WTC11 (cell line): ENCODE measurements around the gene RUNX1. TPM values are rescaled to one million over a fixed set of nuclear protein-coding genes. Genes with fewer than 3 reads are reported as not detected.
"Not testable (repeated sequence)": the region's sequence is repeated elsewhere in the genome, so short reads cannot be mapped to it uniquely, and the experiment has no call there.

ENCODE experiments used
- ATAC-seq: fragments of 200-7000 bp; cut with Tn5 transposase; 2 replicates; pipeline ENCODE4 v1.10.0; 2021; ENCODE audit warnings: mild to moderate bottlenecking, moderate library complexity
- CTCF ChIA-PET: fragments of 300-600 bp; sonication (Branson Sonifier 250); formaldehyde crosslinking; loops from one replicate; lab custom pipeline; 2021; ENCODE audit warnings: antibody characterized with exemption; lab: Charles Lee
- POLR2A ChIA-PET: fragments of 350-600 bp; sonication (Branson Sonifier 250); formaldehyde crosslinking; loops from one replicate; lab custom pipeline; 2021; ENCODE audit warnings: antibody characterized with exemption; lab: Charles Lee
- DNase-seq: peaks from one replicate; pipeline ENCODE4 v3.0.0; 2021; ENCODE audit warnings: low spot score
- H3K27ac Mint-ChIP-seq: 2 replicates; pipeline ENCODE4 v1.8.0; 2021; ENCODE audit warnings: mixed read lengths
- H3K27me3 Mint-ChIP-seq: 2 replicates; pipeline ENCODE4 v1.8.0; 2021; ENCODE audit warnings: low read depth, mild to moderate bottlenecking, moderate library complexity, mixed read lengths
- H3K36me3 Mint-ChIP-seq: 2 replicates; pipeline ENCODE4 v1.8.0; 2021; ENCODE audit warnings: mixed read lengths
- H3K4me1 Mint-ChIP-seq: 2 replicates; pipeline ENCODE4 v1.8.0; 2022; ENCODE audit warnings: mixed read lengths
- H3K4me3 Mint-ChIP-seq: 2 replicates; pipeline ENCODE4 v1.8.0; 2021; ENCODE audit warnings: mild to moderate bottlenecking, moderate library complexity, mixed read lengths
- H3K9me3 Mint-ChIP-seq: 2 replicates; pipeline ENCODE4 v1.8.0; 2021; ENCODE audit warnings: mixed read lengths
- ATF1 ChIP-seq: sonication (generic); formaldehyde crosslinking; IDR thresholded peaks from 2 replicates; pipeline ENCODE4 v1.8.1; 2023; ENCODE audit warnings: mild to moderate bottlenecking, moderate library complexity, missing genetic modification reagents
- ETV6 ChIP-seq: sonication (generic); formaldehyde crosslinking; IDR thresholded peaks from 2 replicates; pipeline ENCODE4 v1.8.1; 2022; ENCODE audit warnings: mild to moderate bottlenecking, missing genetic modification reagents
- FOXK1 ChIP-seq: sonication (generic); formaldehyde crosslinking; IDR thresholded peaks from 2 replicates; pipeline ENCODE4 v1.8.0; 2022; ENCODE audit warnings: mild to moderate bottlenecking, moderate library complexity, missing genetic modification reagents
- NFYB ChIP-seq: sonication (generic); formaldehyde crosslinking; conservative IDR thresholded peaks from 2 replicates; pipeline ENCODE4 v1.8.0; 2022; ENCODE audit warnings: low read depth, missing genetic modification reagents
- NR3C1 ChIP-seq: sonication (generic); formaldehyde crosslinking; conservative IDR thresholded peaks from 2 replicates; pipeline ENCODE4 v1.8.1; 2023; ENCODE audit warnings: low read depth, mild to moderate bottlenecking, missing genetic modification reagents
- TP53 ChIP-seq: sonication (generic); formaldehyde crosslinking; IDR thresholded peaks from 2 replicates; pipeline ENCODE4 v1.8.1; 2023; ENCODE audit warnings: mild to moderate bottlenecking, missing genetic modification reagents
- ZNF232 ChIP-seq: sonication (generic); formaldehyde crosslinking; IDR thresholded peaks from 2 replicates; pipeline ENCODE4 v1.8.0; 2022; ENCODE audit warnings: mild to moderate bottlenecking, missing genetic modification reagents
- ZNF317 ChIP-seq: sonication (generic); formaldehyde crosslinking; IDR thresholded peaks from 2 replicates; pipeline ENCODE4 v1.8.1; 2023; ENCODE audit warnings: low read depth, mild to moderate bottlenecking, moderate library complexity, missing genetic modification reagents, borderline replicate concordance
- total RNA-seq: library from RNA; stranded (reverse); gene quantifications from 3 replicates; pipeline ENCODE4 v1.2.3, GENCODE V29; 2021
- TF ChIP-seq, protein P1 (sequence below): fragments of 250-450 bp; sonication (Bioruptor Pico); IDR thresholded peaks from 2 replicates; pipeline ENCODE4 v1.9.0; 2021; ENCODE audit warnings: mild to moderate bottlenecking
- TF ChIP-seq, protein P2 (sequence below): sonication (generic); formaldehyde crosslinking; IDR thresholded peaks from 2 replicates; pipeline ENCODE4 v1.8.0; 2022; ENCODE audit warnings: missing genetic modification reagents
- TF ChIP-seq, protein P3 (sequence below): sonication (generic); formaldehyde crosslinking; IDR thresholded peaks from 2 replicates; pipeline ENCODE4 v1.8.1; 2022; ENCODE audit warnings: mild to moderate bottlenecking, moderate library complexity, missing genetic modification reagents
- TF ChIP-seq, protein P4 (sequence below): sonication (generic); formaldehyde crosslinking; IDR thresholded peaks from 2 replicates; pipeline ENCODE4 v1.8.1; 2023; ENCODE audit warnings: mild to moderate bottlenecking, missing genetic modification reagents, moderate library complexity
- TF ChIP-seq, protein P5 (sequence below): sonication (generic); formaldehyde crosslinking; IDR thresholded peaks from 2 replicates; pipeline ENCODE4 v1.8.1; 2022; ENCODE audit warnings: mild to moderate bottlenecking, missing genetic modification reagents, moderate library complexity, borderline replicate concordance
- TF ChIP-seq, protein P6 (sequence below): sonication (generic); formaldehyde crosslinking; IDR thresholded peaks from 2 replicates; pipeline ENCODE4 v1.8.1; 2023; ENCODE audit warnings: mild to moderate bottlenecking, missing genetic modification reagents

RUNX1 gene
- total RNA-seq, 1 experiment from 2014 or later = 2.2 TPM

DNA sequence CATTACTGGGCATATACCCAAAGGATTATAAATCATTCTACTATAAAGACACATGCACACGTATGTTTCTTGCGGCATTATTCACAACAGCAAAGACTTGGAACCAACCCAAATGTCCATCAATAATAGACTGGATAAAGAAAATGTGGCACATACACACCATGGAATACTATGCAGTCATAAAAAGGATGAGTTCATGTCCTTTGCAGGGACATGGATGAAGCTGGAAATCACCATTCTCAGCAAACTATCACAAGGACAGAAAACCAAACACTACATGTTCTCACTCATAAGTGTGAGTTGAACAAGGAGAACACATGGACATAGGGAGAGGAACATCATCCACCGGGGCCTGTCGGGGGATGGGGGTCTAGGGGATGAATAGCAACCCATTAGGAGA lies 97.2 kb downstream of the RUNX1 start:
- CTCF ChIA-PET, H3K27ac Mint-ChIP-seq, H3K4me1 Mint-ChIP-seq, H3K4me3 Mint-ChIP-seq, H3K9me3 Mint-ChIP-seq, POLR2A ChIA-PET, H3K36me3 Mint-ChIP-seq, ATAC-seq, H3K27me3 Mint-ChIP-seq, DNase-seq: not testable (repeated sequence)

DNA sequence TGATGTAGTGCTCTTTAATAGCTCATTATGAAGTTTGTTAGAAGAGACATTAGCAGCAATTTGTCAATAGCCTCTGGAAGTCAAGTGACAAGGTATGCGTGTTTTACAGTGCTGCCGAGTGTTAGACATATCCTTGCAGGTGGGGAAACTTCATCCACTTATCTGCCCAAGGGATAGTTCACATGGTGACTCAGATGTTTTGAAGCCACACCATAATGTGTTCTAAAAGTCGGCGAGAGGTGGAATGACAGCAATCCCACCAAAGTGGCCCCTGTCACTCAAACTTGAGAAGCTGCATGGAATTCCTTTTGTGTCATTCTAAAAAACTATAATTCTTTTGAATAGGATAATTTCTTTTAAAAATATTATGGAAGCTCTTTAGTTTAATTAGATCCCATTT lies 98.1 kb downstream of the RUNX1 start:
- peaks cover 9% of the 10 kb centered on the region for H3K4me1 Mint-ChIP-seq
- no peak for DNase-seq

DNA sequence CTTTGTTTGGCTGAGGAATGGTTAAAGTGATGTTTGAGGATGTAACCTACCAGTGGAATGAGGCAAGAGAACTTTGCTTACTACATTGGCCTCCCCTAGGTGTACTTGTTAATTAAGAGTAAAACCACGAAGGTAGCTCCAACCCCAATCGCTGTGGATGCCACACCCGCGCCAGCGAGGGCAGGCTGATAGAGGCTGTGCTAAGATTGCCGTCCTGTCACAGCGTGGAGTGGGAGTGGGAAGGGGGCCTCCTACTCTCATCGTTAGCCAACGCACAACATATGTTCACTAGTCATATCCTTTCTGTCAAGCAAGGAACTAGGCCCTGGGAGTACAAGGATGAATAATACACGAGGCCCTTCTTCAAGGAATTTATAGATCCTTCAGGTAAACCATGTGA lies 99.6 kb downstream of the RUNX1 start:
- ChIA-PET CTCF (no interaction called here), POLR2A (no interaction called here)
- DNase-seq (no peak), ATAC-seq (no peak)
- TF ChIP-seq FOXK1 (CRISPR knock-in tag) (no peak), NFYB (CRISPR knock-in tag) (no peak), ZNF232 (no peak), ZNF317 (CRISPR knock-in tag) (no peak), TP53 (CRISPR knock-in tag) (no peak)
- TF ChIP-seq, protein P1, sequence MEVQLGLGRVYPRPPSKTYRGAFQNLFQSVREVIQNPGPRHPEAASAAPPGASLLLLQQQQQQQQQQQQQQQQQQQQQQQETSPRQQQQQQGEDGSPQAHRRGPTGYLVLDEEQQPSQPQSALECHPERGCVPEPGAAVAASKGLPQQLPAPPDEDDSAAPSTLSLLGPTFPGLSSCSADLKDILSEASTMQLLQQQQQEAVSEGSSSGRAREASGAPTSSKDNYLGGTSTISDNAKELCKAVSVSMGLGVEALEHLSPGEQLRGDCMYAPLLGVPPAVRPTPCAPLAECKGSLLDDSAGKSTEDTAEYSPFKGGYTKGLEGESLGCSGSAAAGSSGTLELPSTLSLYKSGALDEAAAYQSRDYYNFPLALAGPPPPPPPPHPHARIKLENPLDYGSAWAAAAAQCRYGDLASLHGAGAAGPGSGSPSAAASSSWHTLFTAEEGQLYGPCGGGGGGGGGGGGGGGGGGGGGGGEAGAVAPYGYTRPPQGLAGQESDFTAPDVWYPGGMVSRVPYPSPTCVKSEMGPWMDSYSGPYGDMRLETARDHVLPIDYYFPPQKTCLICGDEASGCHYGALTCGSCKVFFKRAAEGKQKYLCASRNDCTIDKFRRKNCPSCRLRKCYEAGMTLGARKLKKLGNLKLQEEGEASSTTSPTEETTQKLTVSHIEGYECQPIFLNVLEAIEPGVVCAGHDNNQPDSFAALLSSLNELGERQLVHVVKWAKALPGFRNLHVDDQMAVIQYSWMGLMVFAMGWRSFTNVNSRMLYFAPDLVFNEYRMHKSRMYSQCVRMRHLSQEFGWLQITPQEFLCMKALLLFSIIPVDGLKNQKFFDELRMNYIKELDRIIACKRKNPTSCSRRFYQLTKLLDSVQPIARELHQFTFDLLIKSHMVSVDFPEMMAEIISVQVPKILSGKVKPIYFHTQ (CRISPR knock-in tag) = no peak
- TF ChIP-seq, protein P2, sequence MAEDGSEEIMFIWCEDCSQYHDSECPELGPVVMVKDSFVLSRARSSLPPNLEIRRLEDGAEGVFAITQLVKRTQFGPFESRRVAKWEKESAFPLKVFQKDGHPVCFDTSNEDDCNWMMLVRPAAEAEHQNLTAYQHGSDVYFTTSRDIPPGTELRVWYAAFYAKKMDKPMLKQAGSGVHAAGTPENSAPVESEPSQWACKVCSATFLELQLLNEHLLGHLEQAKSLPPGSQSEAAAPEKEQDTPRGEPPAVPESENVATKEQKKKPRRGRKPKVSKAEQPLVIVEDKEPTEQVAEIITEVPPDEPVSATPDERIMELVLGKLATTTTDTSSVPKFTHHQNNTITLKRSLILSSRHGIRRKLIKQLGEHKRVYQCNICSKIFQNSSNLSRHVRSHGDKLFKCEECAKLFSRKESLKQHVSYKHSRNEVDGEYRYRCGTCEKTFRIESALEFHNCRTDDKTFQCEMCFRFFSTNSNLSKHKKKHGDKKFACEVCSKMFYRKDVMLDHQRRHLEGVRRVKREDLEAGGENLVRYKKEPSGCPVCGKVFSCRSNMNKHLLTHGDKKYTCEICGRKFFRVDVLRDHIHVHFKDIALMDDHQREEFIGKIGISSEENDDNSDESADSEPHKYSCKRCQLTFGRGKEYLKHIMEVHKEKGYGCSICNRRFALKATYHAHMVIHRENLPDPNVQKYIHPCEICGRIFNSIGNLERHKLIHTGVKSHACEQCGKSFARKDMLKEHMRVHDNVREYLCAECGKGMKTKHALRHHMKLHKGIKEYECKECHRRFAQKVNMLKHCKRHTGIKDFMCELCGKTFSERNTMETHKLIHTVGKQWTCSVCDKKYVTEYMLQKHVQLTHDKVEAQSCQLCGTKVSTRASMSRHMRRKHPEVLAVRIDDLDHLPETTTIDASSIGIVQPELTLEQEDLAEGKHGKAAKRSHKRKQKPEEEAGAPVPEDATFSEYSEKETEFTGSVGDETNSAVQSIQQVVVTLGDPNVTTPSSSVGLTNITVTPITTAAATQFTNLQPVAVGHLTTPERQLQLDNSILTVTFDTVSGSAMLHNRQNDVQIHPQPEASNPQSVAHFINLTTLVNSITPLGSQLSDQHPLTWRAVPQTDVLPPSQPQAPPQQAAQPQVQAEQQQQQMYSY (CRISPR knock-in tag) = no peak
- TF ChIP-seq, protein P3, sequence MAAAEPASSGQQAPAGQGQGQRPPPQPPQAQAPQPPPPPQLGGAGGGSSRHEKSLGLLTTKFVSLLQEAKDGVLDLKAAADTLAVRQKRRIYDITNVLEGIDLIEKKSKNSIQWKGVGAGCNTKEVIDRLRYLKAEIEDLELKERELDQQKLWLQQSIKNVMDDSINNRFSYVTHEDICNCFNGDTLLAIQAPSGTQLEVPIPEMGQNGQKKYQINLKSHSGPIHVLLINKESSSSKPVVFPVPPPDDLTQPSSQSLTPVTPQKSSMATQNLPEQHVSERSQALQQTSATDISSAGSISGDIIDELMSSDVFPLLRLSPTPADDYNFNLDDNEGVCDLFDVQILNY = no peak
- H3K36me3 Mint-ChIP-seq = no peaks in the 10 kb centered on the region
- 0 out of 2 replicates have a peak, but pooled peaks cover 9% of the 10 kb centered on the region for H3K9me3 Mint-ChIP-seq
- no peaks in the 10 kb centered on the region; the same call in none of the 2 replicates for H3K27me3 Mint-ChIP-seq
- no peak overlapping the region for H3K4me3 Mint-ChIP-seq
- H3K4me1 Mint-ChIP-seq = peaks cover 9% of the 10 kb centered on the region
- H3K27ac Mint-ChIP-seq = no peak overlapping the region

More for the DNA sequence above, 98.1 kb downstream of the RUNX1 start:
- H3K27me3 Mint-ChIP-seq = no peaks in the 10 kb centered on the region; the same call in none of the 2 replicates
- TF ChIP-seq ETV6 (CRISPR knock-in tag) (no peak), NR3C1 (no peak), ATF1 (CRISPR knock-in tag) (no peak)
- TF ChIP-seq, protein P4, sequence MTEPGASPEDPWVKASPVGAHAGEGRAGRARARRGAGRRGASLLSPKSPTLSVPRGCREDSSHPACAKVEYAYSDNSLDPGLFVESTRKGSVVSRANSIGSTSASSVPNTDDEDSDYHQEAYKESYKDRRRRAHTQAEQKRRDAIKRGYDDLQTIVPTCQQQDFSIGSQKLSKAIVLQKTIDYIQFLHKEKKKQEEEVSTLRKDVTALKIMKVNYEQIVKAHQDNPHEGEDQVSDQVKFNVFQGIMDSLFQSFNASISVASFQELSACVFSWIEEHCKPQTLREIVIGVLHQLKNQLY (CRISPR knock-in tag) = no peak
- TF ChIP-seq, protein P5, sequence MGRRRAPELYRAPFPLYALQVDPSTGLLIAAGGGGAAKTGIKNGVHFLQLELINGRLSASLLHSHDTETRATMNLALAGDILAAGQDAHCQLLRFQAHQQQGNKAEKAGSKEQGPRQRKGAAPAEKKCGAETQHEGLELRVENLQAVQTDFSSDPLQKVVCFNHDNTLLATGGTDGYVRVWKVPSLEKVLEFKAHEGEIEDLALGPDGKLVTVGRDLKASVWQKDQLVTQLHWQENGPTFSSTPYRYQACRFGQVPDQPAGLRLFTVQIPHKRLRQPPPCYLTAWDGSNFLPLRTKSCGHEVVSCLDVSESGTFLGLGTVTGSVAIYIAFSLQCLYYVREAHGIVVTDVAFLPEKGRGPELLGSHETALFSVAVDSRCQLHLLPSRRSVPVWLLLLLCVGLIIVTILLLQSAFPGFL (CRISPR knock-in tag) = no peak
- TF ChIP-seq, protein P6, sequence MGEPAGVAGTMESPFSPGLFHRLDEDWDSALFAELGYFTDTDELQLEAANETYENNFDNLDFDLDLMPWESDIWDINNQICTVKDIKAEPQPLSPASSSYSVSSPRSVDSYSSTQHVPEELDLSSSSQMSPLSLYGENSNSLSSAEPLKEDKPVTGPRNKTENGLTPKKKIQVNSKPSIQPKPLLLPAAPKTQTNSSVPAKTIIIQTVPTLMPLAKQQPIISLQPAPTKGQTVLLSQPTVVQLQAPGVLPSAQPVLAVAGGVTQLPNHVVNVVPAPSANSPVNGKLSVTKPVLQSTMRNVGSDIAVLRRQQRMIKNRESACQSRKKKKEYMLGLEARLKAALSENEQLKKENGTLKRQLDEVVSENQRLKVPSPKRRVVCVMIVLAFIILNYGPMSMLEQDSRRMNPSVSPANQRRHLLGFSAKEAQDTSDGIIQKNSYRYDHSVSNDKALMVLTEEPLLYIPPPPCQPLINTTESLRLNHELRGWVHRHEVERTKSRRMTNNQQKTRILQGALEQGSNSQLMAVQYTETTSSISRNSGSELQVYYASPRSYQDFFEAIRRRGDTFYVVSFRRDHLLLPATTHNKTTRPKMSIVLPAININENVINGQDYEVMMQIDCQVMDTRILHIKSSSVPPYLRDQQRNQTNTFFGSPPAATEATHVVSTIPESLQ (CRISPR knock-in tag) = no peak
- no peak overlapping the region for H3K27ac Mint-ChIP-seq
- 0 out of 2 replicates have a peak, but pooled peaks cover 10% of the 10 kb centered on the region for H3K9me3 Mint-ChIP-seq
- ChIA-PET CTCF (no interaction called here), POLR2A (no interaction called here)
- H3K36me3 Mint-ChIP-seq = no peaks in the 10 kb centered on the region
- ATAC-seq = no peak
- no peak overlapping the region for H3K4me3 Mint-ChIP-seq
